Right lobe of liver (tissue), 4 donors: ENCODE measurements around the gene IGF2BP1.
"Not testable (repeated sequence)": the region's sequence is repeated elsewhere in the genome, so short reads cannot be mapped to it uniquely, and the experiment has no call there.

ENCODE experiments used
- POLR2A ChIP-seq: fragments of 450-650 bp; IDR thresholded peaks from one replicate; pipeline ENCODE4 v1.6.1; 2017; ENCODE audit warnings: antibody characterized with exemption, mild to moderate bottlenecking
- TF ChIP-seq, protein P1 (sequence below), 4 donors: fragments of 200-600 bp in 3 of 4; fragments of 450-650 bp in 1 of 4; IDR thresholded peaks; one replicate each; pipeline versions ENCODE4 v1.5.1 to v1.8.0; 2016 to 2022; ENCODE audit warnings: antibody characterized with exemption in 4 of 4, mild to moderate bottlenecking in 2 of 4
- donor health status: DM: no; HTN: no; CAD: no.
- donor health status: DM: no; HTN: no; CAD: no.
- donor health status: DM: no; HTN: yes; CAD: no.

DNA sequence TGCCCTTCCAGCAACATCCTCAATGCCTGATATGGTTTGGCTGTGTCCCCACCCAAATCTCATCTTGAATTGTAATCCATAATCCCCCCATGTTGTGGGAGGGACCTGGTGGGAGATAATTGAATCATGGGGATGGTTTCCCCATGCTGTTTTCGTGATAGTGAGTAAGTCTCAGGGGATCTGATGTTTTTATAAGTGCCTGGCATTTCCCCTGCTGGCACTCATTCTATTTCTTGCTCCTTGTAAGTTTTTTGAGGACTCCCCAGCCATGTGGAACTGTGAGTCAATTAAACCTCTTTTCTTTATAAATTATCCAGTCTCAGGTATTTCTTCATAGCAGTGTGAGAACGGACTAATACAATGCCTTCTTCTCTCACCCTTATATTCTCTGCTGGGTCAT, 87.9 kb downstream of the IGF2BP1 start:
- TF ChIP-seq, protein P1, sequence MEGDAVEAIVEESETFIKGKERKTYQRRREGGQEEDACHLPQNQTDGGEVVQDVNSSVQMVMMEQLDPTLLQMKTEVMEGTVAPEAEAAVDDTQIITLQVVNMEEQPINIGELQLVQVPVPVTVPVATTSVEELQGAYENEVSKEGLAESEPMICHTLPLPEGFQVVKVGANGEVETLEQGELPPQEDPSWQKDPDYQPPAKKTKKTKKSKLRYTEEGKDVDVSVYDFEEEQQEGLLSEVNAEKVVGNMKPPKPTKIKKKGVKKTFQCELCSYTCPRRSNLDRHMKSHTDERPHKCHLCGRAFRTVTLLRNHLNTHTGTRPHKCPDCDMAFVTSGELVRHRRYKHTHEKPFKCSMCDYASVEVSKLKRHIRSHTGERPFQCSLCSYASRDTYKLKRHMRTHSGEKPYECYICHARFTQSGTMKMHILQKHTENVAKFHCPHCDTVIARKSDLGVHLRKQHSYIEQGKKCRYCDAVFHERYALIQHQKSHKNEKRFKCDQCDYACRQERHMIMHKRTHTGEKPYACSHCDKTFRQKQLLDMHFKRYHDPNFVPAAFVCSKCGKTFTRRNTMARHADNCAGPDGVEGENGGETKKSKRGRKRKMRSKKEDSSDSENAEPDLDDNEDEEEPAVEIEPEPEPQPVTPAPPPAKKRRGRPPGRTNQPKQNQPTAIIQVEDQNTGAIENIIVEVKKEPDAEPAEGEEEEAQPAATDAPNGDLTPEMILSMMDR (IDR thresholded peaks at IDR 0.05): not testable (repeated sequence)
- TF ChIP-seq POLR2A: not testable (repeated sequence)
